GM23338 (cell line): ENCODE data around the gene FOXR1. TPM values are rescaled to one million over a fixed set of nuclear protein-coding genes. Genes with fewer than 3 reads are reported as not detected.

Source experiments
- ATAC-seq: fragments of 200-7000 bp; cut with Tn5 transposase; 3 replicates; pipeline ENCODE4 v1.9.1; 2020
- DNase-seq: peaks from one replicate; pipeline ENCODE4 v3.0.0-alpha.2; 2015; ENCODE audit warnings: low spot score
- H2AFZ ChIP-seq: fragments of 200-600 bp; sonication (generic); 2 replicates; pipeline ENCODE4 v1.8.0; 2016; ENCODE audit warnings: antibody characterized with exemption, mild to moderate bottlenecking, moderate library complexity
- H3F3A ChIP-seq: fragments of 200-600 bp; sonication (generic); replicated peaks from 2 replicates; pipeline ENCODE4 v1.8.0; 2017; ENCODE audit warnings: antibody characterized with exemption, mixed run types, low read depth
- H3K27ac ChIP-seq: fragments of 200-600 bp; sonication (generic); 2 replicates; pipeline ENCODE4 v1.6.1; 2016; ENCODE audit warnings: low read depth
- H3K27me3 ChIP-seq: fragments of 200-600 bp; sonication (generic); 2 replicates; pipeline ENCODE4 v1.8.0; 2016; ENCODE audit warnings: mild to moderate bottlenecking, mixed run types, moderate library complexity; ENCODE audit not compliant: insufficient read depth
- H3K36me3 ChIP-seq: fragments of 200-600 bp; sonication (generic); 2 replicates; pipeline ENCODE4 v1.8.0; 2016; ENCODE audit warnings: mild to moderate bottlenecking; ENCODE audit not compliant: insufficient read depth
- H3K4me1 ChIP-seq: fragments of 200-600 bp; sonication (generic); 2 replicates; pipeline ENCODE4 v1.8.0; 2016; ENCODE audit warnings: mild to moderate bottlenecking, moderate library complexity; ENCODE audit not compliant: insufficient read depth
- H3K4me2 ChIP-seq: fragments of 200-600 bp; sonication (generic); 2 replicates; pipeline ENCODE4 v1.7.1; 2017; ENCODE audit warnings: mixed run types
- H3K4me3 ChIP-seq: fragments of 200-600 bp; sonication (generic); 2 replicates; pipeline ENCODE4 v1.6.1; 2016; ENCODE audit warnings: mixed run types
- H3K79me2 ChIP-seq: fragments of 200-600 bp; sonication (generic); replicated peaks from 2 replicates; pipeline ENCODE4 v1.8.0; 2017; ENCODE audit warnings: mild to moderate bottlenecking; ENCODE audit not compliant: insufficient read depth
- H3K9me2 ChIP-seq: fragments of 200-600 bp; sonication (generic); 2 replicates; pipeline ENCODE4 v1.8.0; 2017; ENCODE audit not compliant: insufficient read depth
- H4K20me1 ChIP-seq: fragments of 200-600 bp; sonication (generic); replicated peaks from 2 replicates; pipeline ENCODE4 v1.8.0; 2017; ENCODE audit warnings: mild to moderate bottlenecking; ENCODE audit not compliant: insufficient read depth
- H3K27ac Mint-ChIP-seq: 2 replicates; pipeline ENCODE4 v1.8.0; 2020; ENCODE audit warnings: inconsistent platforms, mild to moderate bottlenecking, moderate library complexity, mixed read lengths
- H3K27me3 Mint-ChIP-seq: 3 replicates; pipeline ENCODE4 v1.8.0; 2022; ENCODE audit warnings: low read depth, mild to moderate bottlenecking, moderate library complexity, mixed read lengths, inconsistent platforms; ENCODE audit not compliant: insufficient read depth, poor library complexity
- H3K36me3 Mint-ChIP-seq: 3 replicates; pipeline ENCODE4 v1.8.0; 2021; ENCODE audit warnings: low read depth, mild to moderate bottlenecking, inconsistent platforms, moderate library complexity, mixed read lengths
- H3K4me1 Mint-ChIP-seq: 3 replicates; pipeline ENCODE4 v1.8.0; 2020; ENCODE audit warnings: mild to moderate bottlenecking, inconsistent platforms, mixed read lengths
- H3K4me3 Mint-ChIP-seq: 3 replicates; pipeline ENCODE4 v1.8.0; 2021; ENCODE audit warnings: moderate library complexity, mild to moderate bottlenecking, inconsistent platforms, mixed read lengths
- H3K9me3 Mint-ChIP-seq: 3 replicates; pipeline ENCODE4 v1.8.0; 2020; ENCODE audit warnings: moderate library complexity, mild to moderate bottlenecking, inconsistent platforms, mixed read lengths
- CREB1 ChIP-seq: fragments of 250-450 bp; sonication (Bioruptor Pico); IDR thresholded peaks from 2 replicates; pipeline ENCODE4 v1.5.0; 2020; ENCODE audit warnings: low read depth, mild to moderate bottlenecking, moderate library complexity
- EZH2 ChIP-seq: fragments of 200-600 bp; sonication (generic); IDR thresholded peaks from one replicate; pipeline ENCODE4 v1.8.0; 2017; ENCODE audit warnings: antibody characterized with exemption, mild to moderate bottlenecking, low read depth; ENCODE audit not compliant: unreplicated experiment
- EZH2phosphoT487 ChIP-seq: fragments of 200-600 bp; sonication (generic); IDR thresholded peaks from one replicate; pipeline ENCODE4 v1.8.1; 2018; ENCODE audit warnings: antibody characterized with exemption; ENCODE audit not compliant: unreplicated experiment
- JUNB ChIP-seq: IDR thresholded peaks from one replicate; pipeline ENCODE4 v1.6.1; 2016; ENCODE audit warnings: antibody characterized with exemption; ENCODE audit not compliant: unreplicated experiment
- NANOG ChIP-seq: IDR thresholded peaks from 2 replicates; pipeline ENCODE4 v1.6.1; 2016; ENCODE audit warnings: antibody characterized with exemption, borderline replicate concordance
- STAT1 ChIP-seq: IDR thresholded peaks from one replicate; pipeline ENCODE4 v1.6.1; 2016; ENCODE audit warnings: antibody characterized with exemption; ENCODE audit not compliant: unreplicated experiment
- ZNF114 ChIP-seq: fragments of 250-450 bp; sonication (Bioruptor Pico); IDR thresholded peaks from 2 replicates; pipeline ENCODE4 v1.5.0; 2020; ENCODE audit warnings: mild to moderate bottlenecking, moderate library complexity
- polyA plus RNA-seq: library from polyadenylated mRNA; unstranded; fragments of >200 nt; fragmentation: Nextera tagmentation; extraction: Ambion mirVana; gene quantifications from 2 replicates; pipeline ENCODE4 v1.2.1, GENCODE V29; 2016
- total RNA-seq: library from RNA; depleted of rRNA; stranded (reverse); fragments of >200 nt; shearing (Covaris generic); gene quantifications from 2 replicates; pipeline ENCODE4 v1.2.3, GENCODE V29; 2014
- TF ChIP-seq, protein P1 (sequence below): IDR thresholded peaks from one replicate; pipeline ENCODE4 v1.6.1; 2018; ENCODE audit warnings: antibody characterized with exemption; ENCODE audit not compliant: unreplicated experiment
- TF ChIP-seq, protein P2 (sequence below): IDR thresholded peaks from 2 replicates; pipeline ENCODE4 v1.6.1; 2016; ENCODE audit warnings: antibody characterized with exemption

Gene FOXR1
- total and polyA plus RNA-seq, 2 experiments from 2014 or later: not detected

DNA sequence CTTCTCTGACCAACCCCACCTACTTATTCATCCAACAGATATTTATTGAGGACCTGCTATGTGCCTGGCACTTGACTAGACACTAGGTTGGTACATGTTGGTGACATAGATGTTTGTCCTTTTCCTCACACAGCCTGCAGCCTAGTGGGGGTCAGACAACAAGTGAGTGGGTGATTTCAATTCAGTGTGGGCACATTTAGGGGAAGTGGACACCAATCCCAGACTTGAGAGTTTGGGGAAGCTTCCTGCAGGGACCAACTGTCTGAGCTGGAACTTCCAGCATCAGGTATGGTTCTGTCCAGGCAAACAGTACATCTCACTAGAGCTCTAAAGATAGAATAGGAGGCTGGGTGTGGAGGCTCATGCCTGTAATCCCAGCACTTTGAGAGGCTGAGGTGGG, 40.0 kb upstream of the FOXR1 start (continued):
- TF ChIP-seq, protein P1, sequence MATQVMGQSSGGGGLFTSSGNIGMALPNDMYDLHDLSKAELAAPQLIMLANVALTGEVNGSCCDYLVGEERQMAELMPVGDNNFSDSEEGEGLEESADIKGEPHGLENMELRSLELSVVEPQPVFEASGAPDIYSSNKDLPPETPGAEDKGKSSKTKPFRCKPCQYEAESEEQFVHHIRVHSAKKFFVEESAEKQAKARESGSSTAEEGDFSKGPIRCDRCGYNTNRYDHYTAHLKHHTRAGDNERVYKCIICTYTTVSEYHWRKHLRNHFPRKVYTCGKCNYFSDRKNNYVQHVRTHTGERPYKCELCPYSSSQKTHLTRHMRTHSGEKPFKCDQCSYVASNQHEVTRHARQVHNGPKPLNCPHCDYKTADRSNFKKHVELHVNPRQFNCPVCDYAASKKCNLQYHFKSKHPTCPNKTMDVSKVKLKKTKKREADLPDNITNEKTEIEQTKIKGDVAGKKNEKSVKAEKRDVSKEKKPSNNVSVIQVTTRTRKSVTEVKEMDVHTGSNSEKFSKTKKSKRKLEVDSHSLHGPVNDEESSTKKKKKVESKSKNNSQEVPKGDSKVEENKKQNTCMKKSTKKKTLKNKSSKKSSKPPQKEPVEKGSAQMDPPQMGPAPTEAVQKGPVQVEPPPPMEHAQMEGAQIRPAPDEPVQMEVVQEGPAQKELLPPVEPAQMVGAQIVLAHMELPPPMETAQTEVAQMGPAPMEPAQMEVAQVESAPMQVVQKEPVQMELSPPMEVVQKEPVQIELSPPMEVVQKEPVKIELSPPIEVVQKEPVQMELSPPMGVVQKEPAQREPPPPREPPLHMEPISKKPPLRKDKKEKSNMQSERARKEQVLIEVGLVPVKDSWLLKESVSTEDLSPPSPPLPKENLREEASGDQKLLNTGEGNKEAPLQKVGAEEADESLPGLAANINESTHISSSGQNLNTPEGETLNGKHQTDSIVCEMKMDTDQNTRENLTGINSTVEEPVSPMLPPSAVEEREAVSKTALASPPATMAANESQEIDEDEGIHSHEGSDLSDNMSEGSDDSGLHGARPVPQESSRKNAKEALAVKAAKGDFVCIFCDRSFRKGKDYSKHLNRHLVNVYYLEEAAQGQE: no peak

DNA sequence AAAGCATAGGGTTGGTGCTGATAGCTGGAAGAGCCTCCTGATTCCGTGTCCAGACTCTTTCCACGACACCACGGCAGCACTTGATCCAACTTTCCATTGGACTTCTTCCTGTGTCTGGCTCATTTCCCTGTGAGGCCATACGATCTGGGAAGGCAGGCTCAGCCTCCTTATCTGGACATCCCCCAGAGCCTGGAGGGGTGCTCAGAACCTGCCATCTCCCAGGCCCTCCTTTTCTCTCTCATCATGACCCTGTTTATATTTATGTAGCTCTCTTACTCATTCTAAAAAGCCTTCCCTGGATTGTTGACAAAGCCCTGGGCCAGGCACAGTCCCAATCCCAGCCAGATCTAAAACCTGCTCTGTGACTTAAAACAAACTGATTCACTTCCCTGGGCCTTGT, 38.1 kb upstream of the FOXR1 start:
- no peaks in the 10 kb centered on the region for H3K36me3 ChIP-seq
- H3K27me3 ChIP-seq: no peaks in the 10 kb centered on the region
- Mint-ChIP-seq H3K4me1 (peaks cover 17% of the 10 kb centered on the region), H3K27me3 (peaks cover 12% of the 10 kb centered on the region), H3K4me3 (no peak overlapping the region), H3K36me3 (no peaks in the 10 kb centered on the region), H3K27ac (no peak overlapping the region), H3K9me3 (no peaks in the 10 kb centered on the region)
- no peaks in the 10 kb centered on the region for H3F3A ChIP-seq
- H3K4me3 ChIP-seq: no peak overlapping the region
- no peaks in the 10 kb centered on the region for H4K20me1 ChIP-seq
- TF ChIP-seq CREB1 (CRISPR knock-in tag) (no peak), ZNF114 (no peak), EZH2phosphoT487 (no peak), NANOG (no peak), JUNB (no peak), STAT1 (no peak), EZH2 (no peak)
- TF ChIP-seq, protein P1: no peak
- TF ChIP-seq, protein P2, sequence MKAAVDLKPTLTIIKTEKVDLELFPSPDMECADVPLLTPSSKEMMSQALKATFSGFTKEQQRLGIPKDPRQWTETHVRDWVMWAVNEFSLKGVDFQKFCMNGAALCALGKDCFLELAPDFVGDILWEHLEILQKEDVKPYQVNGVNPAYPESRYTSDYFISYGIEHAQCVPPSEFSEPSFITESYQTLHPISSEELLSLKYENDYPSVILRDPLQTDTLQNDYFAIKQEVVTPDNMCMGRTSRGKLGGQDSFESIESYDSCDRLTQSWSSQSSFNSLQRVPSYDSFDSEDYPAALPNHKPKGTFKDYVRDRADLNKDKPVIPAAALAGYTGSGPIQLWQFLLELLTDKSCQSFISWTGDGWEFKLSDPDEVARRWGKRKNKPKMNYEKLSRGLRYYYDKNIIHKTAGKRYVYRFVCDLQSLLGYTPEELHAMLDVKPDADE: no peak
- H3K9me2 ChIP-seq: no peaks in the 10 kb centered on the region
- H3K27ac ChIP-seq: no peak overlapping the region
- H3K79me2 ChIP-seq: no peaks in the 10 kb centered on the region
- H3K4me2 ChIP-seq: no peak overlapping the region
- ATAC-seq (no peak), DNase-seq (no peak)
- H3K4me1 ChIP-seq: peaks cover 8% of the 10 kb centered on the region
- H2AFZ ChIP-seq: no peak overlapping the region
